Measurements from ENCODE around the gene PCP2. TPM values are rescaled to one million over a fixed set of nuclear protein-coding genes. Genes with fewer than 3 reads are reported as not detected.

The PCP2 gene
- total and polyA plus RNA-seq, 2 of the 13 experiments (the other 11 are each of a cell fraction or from before 2014, with no cell fraction given): 0.62 TPM; not detected in 1

DNA sequence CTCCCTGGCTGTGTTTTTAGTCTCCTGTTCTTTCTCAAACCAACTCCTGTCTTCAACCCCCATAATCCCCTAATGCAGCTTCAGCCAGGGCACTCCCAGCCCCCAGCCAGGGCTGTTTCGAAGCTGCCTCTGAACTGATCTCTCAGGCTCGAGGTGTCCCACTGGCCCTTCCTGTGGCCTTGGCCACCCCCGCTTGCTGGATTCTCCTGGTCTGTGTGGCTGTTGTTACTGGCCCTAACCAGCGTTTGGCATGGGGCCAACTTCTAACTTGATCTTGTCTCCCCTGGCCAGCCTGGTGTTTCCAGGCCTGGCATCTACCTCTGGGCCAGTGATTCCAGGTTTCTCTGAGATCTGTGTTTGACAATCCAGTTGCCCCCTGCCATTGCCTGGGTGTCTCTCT lies 15.2 kb downstream of the PCP2 start:
- FAIRE-seq: no peak
- H3K4me2 ChIP-seq (ENCODE audit: low read depth, low read length): no peak overlapping the region
- POLR2A ChIA-PET: interaction anchor here (1.0 kb wide), 1 partner anchor 15 kb away, joined by 3 read pairs; the partner anchor contains the start of gene PCP2

More for the DNA sequence above, 15.2 kb downstream of the PCP2 start:
- Histone ChIP-seq H3K36me3 (replicated peaks in 1 of 2; ENCODE audit: control insufficient read depth in 1 of 2, insufficient read depth in 2 of 2, low read length in 2 of 2) (peaks cover 26 to 47% of the 10 kb centered on the region in 2 experiments), H3K79me2 (ENCODE audit: insufficient read depth, low read length) (no peaks in the 10 kb centered on the region), H3K27ac (ENCODE audit: extremely low read length, insufficient read depth, low read length) (peak overlapping the region; percentile 27), H3K9me3 (ENCODE audit: low read length) (no peaks in the 10 kb centered on the region), H3K4me3 (replicated peaks in 1 of 3; ENCODE audit: insufficient read depth in 1 of 3, low read depth in 2 of 3, low read length in 3 of 3) (no peak overlapping the region), H3K9ac (ENCODE audit: insufficient read depth, low read depth, low read length) (no peak overlapping the region), H2AFZ (ENCODE audit: low read length) (no peak overlapping the region), H3K4me1 (ENCODE audit: insufficient read depth, low read length) (no peaks in the 10 kb centered on the region; the same call in 1 of the 2 replicates), H3K27me3 (ENCODE audit: control insufficient read depth in 1 of 2, insufficient read depth in 2 of 2, low read length in 2 of 2) (no peaks in the 10 kb centered on the region; a peak in 1 of 5 replicates), H4K20me1 (ENCODE audit: insufficient read depth, low read length) (no peaks in the 10 kb centered on the region)
- TF ChIP-seq, protein P1, sequence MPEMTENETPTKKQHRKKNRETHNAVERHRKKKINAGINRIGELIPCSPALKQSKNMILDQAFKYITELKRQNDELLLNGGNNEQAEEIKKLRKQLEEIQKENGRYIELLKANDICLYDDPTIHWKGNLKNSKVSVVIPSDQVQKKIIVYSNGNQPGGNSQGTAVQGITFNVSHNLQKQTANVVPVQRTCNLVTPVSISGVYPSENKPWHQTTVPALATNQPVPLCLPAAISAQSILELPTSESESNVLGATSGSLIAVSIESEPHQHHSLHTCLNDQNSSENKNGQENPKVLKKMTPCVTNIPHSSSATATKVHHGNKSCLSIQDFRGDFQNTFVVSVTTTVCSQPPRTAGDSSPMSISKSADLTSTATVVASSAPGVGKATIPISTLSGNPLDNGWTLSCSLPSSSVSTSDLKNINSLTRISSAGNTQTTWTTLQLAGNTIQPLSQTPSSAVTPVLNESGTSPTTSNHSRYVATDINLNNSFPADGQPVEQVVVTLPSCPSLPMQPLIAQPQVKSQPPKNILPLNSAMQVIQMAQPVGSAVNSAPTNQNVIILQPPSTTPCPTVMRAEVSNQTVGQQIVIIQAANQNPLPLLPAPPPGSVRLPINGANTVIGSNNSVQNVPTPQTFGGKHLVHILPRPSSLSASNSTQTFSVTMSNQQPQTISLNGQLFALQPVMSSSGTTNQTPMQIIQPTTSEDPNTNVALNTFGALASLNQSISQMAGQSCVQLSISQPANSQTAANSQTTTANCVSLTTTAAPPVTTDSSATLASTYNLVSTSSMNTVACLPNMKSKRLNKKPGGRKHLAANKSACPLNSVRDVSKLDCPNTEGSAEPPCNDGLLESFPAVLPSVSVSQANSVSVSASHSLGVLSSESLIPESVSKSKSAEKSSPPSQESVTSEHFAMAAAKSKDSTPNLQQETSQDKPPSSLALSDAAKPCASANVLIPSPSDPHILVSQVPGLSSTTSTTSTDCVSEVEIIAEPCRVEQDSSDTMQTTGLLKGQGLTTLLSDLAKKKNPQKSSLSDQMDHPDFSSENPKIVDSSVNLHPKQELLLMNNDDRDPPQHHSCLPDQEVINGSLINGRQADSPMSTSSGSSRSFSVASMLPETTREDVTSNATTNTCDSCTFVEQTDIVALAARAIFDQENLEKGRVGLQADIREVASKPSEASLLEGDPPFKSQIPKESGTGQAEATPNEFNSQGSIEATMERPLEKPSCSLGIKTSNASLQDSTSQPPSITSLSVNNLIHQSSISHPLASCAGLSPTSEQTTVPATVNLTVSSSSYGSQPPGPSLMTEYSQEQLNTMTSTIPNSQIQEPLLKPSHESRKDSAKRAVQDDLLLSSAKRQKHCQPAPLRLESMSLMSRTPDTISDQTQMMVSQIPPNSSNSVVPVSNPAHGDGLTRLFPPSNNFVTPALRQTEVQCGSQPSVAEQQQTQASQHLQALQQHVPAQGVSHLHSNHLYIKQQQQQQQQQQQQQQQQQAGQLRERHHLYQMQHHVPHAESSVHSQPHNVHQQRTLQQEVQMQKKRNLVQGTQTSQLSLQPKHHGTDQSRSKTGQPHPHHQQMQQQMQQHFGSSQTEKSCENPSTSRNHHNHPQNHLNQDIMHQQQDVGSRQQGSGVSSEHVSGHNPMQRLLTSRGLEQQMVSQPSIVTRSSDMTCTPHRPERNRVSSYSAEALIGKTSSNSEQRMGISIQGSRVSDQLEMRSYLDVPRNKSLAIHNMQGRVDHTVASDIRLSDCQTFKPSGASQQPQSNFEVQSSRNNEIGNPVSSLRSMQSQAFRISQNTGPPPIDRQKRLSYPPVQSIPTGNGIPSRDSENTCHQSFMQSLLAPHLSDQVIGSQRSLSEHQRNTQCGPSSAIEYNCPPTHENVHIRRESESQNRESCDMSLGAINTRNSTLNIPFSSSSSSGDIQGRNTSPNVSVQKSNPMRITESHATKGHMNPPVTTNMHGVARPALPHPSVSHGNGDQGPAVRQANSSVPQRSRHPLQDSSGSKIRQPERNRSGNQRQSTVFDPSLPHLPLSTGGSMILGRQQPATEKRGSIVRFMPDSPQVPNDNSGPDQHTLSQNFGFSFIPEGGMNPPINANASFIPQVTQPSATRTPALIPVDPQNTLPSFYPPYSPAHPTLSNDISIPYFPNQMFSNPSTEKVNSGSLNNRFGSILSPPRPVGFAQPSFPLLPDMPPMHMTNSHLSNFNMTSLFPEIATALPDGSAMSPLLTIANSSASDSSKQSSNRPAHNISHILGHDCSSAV (CRISPR knock-in tag; IDR thresholded peaks at IDR 0.05; ENCODE audit: borderline replicate concordance): no peak
- peak; percentile 78 for TF ChIP-seq LCORL (IDR thresholded peaks at IDR 0.05)
- no peak for TF ChIP-seq LCORL (CRISPR knock-in tag; IDR thresholded peaks at IDR 0.05)
- peak in 1 of 2 experiments; percentile 13; a peak in 2 of 4 replicates for TF ChIP-seq POLR2A (IDR thresholded peaks at IDR 0.05; ENCODE audit: insufficient read depth in 1 of 2, low read depth in 2 of 2, low read length in 2 of 2)
- TF ChIP-seq ARNTL (CRISPR knock-in tag; IDR thresholded peaks at IDR 0.05): no peak
- TF ChIP-seq SMAD3 (CRISPR knock-in tag; IDR thresholded peaks at IDR 0.05): no peak
- no peak for TF ChIP-seq ISL2 (CRISPR knock-in tag; IDR thresholded peaks at IDR 0.05)
- TF ChIP-seq MAF1 (CRISPR knock-in tag; IDR thresholded peaks at IDR 0.05; ENCODE audit: borderline replicate concordance): no peak
- TF ChIP-seq PHB2 (IDR thresholded peaks at IDR 0.05; ENCODE audit: partially characterized antibody): no peak
- TF ChIP-seq ZFY (CRISPR knock-in tag; IDR thresholded peaks at IDR 0.05): no peak
- peak; percentile 22; the same call in 1 of the 2 replicates for TF ChIP-seq ZNF607 (CRISPR knock-in tag; IDR thresholded peaks at IDR 0.05; ENCODE audit: borderline replicate concordance)
- CTCF ChIA-PET (ENCODE audit: low intra/inter-chr PET ratio, low total read pairs): no interaction called here
- intact Hi-C loops (cut with micrococcal nuclease; ENCODE audit: unreplicated experiment): no loop called here
- BruUV-seq (replicated peaks): no TSS peak
- in situ Hi-C loops (cut with HindIII; ENCODE audit: extremely low pct_ligation_motif_present, low pct_unique_long_range_greater_than_20kb): no loop called here
- ATAC-seq (peak; percentile 19), DNase-seq (ENCODE audit: low spot score) (peak; percentile 33)
- 66% methylated on average over 4 of the region's 4 CpGs for WGBS (ENCODE audit: low lambda C conversion rate)
